ENCODE results near the gene ST3GAL5. TPM values are rescaled to one million over a fixed set of nuclear protein-coding genes. Genes with fewer than 3 reads are reported as not detected.

The ST3GAL5 gene
- total and polyA plus RNA-seq, 2 of the 8 experiments (the other 6 are each of a cell fraction or from before 2014, with no cell fraction given) = 1.9 to 4.5 TPM

- no peak overlapping the region for H2BK12ac ChIP-seq (ENCODE audit: low read depth, low read length)
- H3K56ac ChIP-seq (replicated peaks; ENCODE audit: insufficient read length, low read depth, low read length) = no peak overlapping the region
- no peak overlapping the region for H3K14ac ChIP-seq (ENCODE audit: insufficient read length)
- no peak overlapping the region for H4K5ac ChIP-seq (ENCODE audit: insufficient read length, low read depth, low read length)
- H4K8ac ChIP-seq (ENCODE audit: extremely low read depth, insufficient read depth, low read length) = no peak overlapping the region
- no peak for TF ChIP-seq BCL11A (IDR thresholded peaks at IDR 0.05; ENCODE audit: low read depth in 2 of 2, low read length in 2 of 2)
- no peak overlapping the region for H3K4me2 ChIP-seq (ENCODE audit: insufficient read depth in 1 of 2, low read depth in 2 of 2, low read length in 2 of 2)
- POLR2A ChIA-PET (ENCODE audit: partially characterized antibody) = no interaction called here
- H2BK120ac ChIP-seq (replicated peaks; ENCODE audit: low read depth, low read length) = no peak overlapping the region
- H3K27ac ChIP-seq (ENCODE audit: low read depth, low read length) = no peak overlapping the region
- FAIRE-seq (no peak), DNase-seq (ENCODE audit: low read depth in 1 of 2, low spot score in 2 of 2) (no peak)
- no peaks in the 10 kb centered on the region for H3K27me3 ChIP-seq (replicated peaks in 1 of 4; ENCODE audit: control insufficient read depth in 3 of 4, extremely low read depth in 1 of 4, insufficient read depth in 3 of 4, low read length in 3 of 4)
- no peaks in the 10 kb centered on the region for H4K20me1 ChIP-seq (replicated peaks in 1 of 2; ENCODE audit: control insufficient read depth in 1 of 2, insufficient read depth in 2 of 2, low read length in 2 of 2)
- H3K36me3 ChIP-seq (ENCODE audit: control insufficient read depth in 2 of 4, insufficient read depth in 4 of 4, low read length in 3 of 4) = no peaks in the 10 kb centered on the region
- H2AK5ac ChIP-seq (ENCODE audit: low read depth, low read length) = no peak overlapping the region
- no peaks in the 10 kb centered on the region for H3K79me2 ChIP-seq (ENCODE audit: control insufficient read depth in 1 of 2, insufficient read depth in 2 of 2, low read length in 2 of 2)
- no peak overlapping the region for H4K91ac ChIP-seq (replicated peaks; ENCODE audit: insufficient read length, low read length)
- H2BK20ac ChIP-seq (ENCODE audit: low read length) = no peak overlapping the region
- no peak overlapping the region for H2BK15ac ChIP-seq (ENCODE audit: low read length)
- no peak overlapping the region for H3K9ac ChIP-seq (replicated peaks in 1 of 4; ENCODE audit: extremely low read depth in 1 of 4, low read depth in 3 of 4, low read length in 3 of 4)
- H3K23me2 ChIP-seq (ENCODE audit: low read depth, low read length) = no peaks in the 10 kb centered on the region
- H3K4me3 ChIP-seq (ENCODE audit: extremely low read depth in 1 of 4, insufficient read depth in 2 of 4, low read depth in 3 of 4, low read length in 4 of 4) = no peak overlapping the region
- no peak overlapping the region for H2AFZ ChIP-seq (ENCODE audit: low read length)
- WGBS, 2 experiments (ENCODE audit: extremely low coverage in 1 of 2, insufficient coverage in 1 of 2, insufficient read length in 1 of 2, insufficient replicate concordance in 2 of 2, low coverage in 1 of 2, low lambda C conversion rate in 2 of 2, missing lambda C conversion rate in 1 of 2) = 77% methylated on average over 7 of the region's 8 CpGs; no CpG with 5 or more reads in 1 of the 2 experiments
- CTCF ChIA-PET (ENCODE audit: partially characterized antibody) = interaction anchor here (1.7 to 38.6 kb wide), 4 partner anchors 8 to 63 kb away, joined by 6 to 986 read pairs (median 8); partner anchors contain the start of gene ATOH8
- H3K9me3 ChIP-seq (ENCODE audit: insufficient read depth in 2 of 2, low read depth in 1 of 2, low read length in 1 of 2) = no peaks in the 10 kb centered on the region
- H3K18ac ChIP-seq (ENCODE audit: extremely low read depth, low read length) = no peak overlapping the region
- H3K4me1 ChIP-seq (replicated peaks in 1 of 4; ENCODE audit: control insufficient read depth in 3 of 4, insufficient read depth in 4 of 4, low read length in 3 of 4) = peaks cover 0 to 5% (median 2%) of the 10 kb centered on the region in 4 experiments; a peak in 4 of 7 replicates
- no peak overlapping the region for H3K23ac ChIP-seq (ENCODE audit: insufficient read length)
- H3K4ac ChIP-seq (replicated peaks; ENCODE audit: insufficient read length, low read depth, low read length) = no peak overlapping the region
- H2BK5ac ChIP-seq (ENCODE audit: low read depth, low read length) = no peak overlapping the region
- H3K79me1 ChIP-seq (ENCODE audit: low read depth, low read length) = no peaks in the 10 kb centered on the region
Observed at GRCh38 chr2:85787282-85787980, 101.4 kb downstream of the ST3GAL5 start.

Small RNA genes lying within 50 kb of the gene (small RNA-seq; reads per million reads assigned to genes)
- not detected for gene RN7SKP83 (ENCODE audit: insufficient read depth)

Other genes with a start within 250 kb of the ST3GAL5 start
- gene SFTPB, start 220.8 kb downstream of the ST3GAL5 start, total RNA-seq (2021; fragmentation: NEBNext Ultra II Directional; extraction: Animal tissue kit (Norgen Biotek cat#: 25700)) = not detected in 2 replicates
- not detected in 2 replicates for gene SFTPB, start 220.8 kb downstream of the ST3GAL5 start, polyA plus RNA-seq (2011; rRNA removed)
- not detected in 2 replicates for gene GNLY, start 194.6 kb downstream of the ST3GAL5 start, total RNA-seq (2021; fragmentation: NEBNext Ultra II Directional; extraction: Animal tissue kit (Norgen Biotek cat#: 25700))
- gene GNLY, start 194.6 kb downstream of the ST3GAL5 start, polyA plus RNA-seq (2011; rRNA removed) = 0.03 TPM in 1 of 2 replicates, not detected in the other
- gene ATOH8, start 135.0 kb downstream of the ST3GAL5 start, total RNA-seq (2021; fragmentation: NEBNext Ultra II Directional; extraction: Animal tissue kit (Norgen Biotek cat#: 25700)) = 0.50 and 0.54 TPM in 2 replicates
- gene ATOH8, start 135.0 kb downstream of the ST3GAL5 start, polyA plus RNA-seq (2011; rRNA removed) = 0.53 and 0.74 TPM in 2 replicates
- gene POLR1A, start 216.9 kb upstream of the ST3GAL5 start, total RNA-seq (2021; fragmentation: NEBNext Ultra II Directional; extraction: Animal tissue kit (Norgen Biotek cat#: 25700)) = 58.1 and 58.2 TPM in 2 replicates
- gene POLR1A, start 216.9 kb upstream of the ST3GAL5 start, polyA plus RNA-seq (2011; rRNA removed) = 8.9 and 9.6 TPM in 2 replicates
- 191 and 192 TPM in 2 replicates for gene PTCD3, start 217.2 kb upstream of the ST3GAL5 start, total RNA-seq (2021; fragmentation: NEBNext Ultra II Directional; extraction: Animal tissue kit (Norgen Biotek cat#: 25700))
- 48.0 and 64.3 TPM in 2 replicates for gene PTCD3, start 217.2 kb upstream of the ST3GAL5 start, polyA plus RNA-seq (2011; rRNA removed)

Measured in H1 (cell line).